ENCODE measurements around the gene EMILIN2.
"Not testable (repeated sequence)": the region's sequence is repeated elsewhere in the genome, so short reads cannot be mapped to it uniquely, and the experiment has no call there.

The EMILIN2 gene

DNA sequence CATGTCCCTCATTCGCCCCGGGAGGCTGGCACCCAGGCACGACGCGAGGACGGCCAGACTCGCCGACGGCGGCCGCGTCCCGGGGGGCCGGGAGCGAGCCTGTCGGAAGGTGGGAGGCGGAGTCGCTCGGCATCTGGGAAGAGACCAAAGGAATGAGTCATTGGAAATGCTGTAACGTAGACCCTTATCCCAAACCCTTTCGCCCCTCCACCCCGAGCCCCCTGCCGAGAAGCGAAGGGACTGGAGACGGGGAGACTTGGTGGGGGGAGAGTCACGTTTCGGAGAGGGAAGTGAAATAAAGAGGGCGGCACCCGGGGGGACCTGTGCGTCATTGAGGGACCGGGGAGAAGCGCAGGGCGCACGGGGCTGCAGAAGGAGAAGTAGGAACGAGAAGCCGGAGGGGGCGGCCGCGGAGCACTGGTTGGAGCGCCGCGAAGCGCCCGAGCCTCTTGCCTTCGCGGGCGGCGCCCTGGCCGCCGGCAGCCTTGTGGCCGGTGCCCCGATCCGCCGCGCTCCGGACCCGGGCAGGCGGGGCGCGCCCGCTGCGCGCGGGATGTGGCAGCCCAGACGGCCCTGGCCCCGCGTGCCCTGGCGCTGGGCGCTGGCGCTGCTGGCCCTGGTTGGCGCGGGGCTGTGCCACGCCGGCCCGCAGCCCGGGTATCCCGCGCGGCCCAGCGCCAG lies at the start of gene EMILIN2:
Gene EMILIN2, plus strand, starts transcription at position 371 of the 681 bp plus-strand sequence. Its CDS starts 183 bp downstream, at position 554.
- DNase-seq: peak; percentile 72

DNA sequence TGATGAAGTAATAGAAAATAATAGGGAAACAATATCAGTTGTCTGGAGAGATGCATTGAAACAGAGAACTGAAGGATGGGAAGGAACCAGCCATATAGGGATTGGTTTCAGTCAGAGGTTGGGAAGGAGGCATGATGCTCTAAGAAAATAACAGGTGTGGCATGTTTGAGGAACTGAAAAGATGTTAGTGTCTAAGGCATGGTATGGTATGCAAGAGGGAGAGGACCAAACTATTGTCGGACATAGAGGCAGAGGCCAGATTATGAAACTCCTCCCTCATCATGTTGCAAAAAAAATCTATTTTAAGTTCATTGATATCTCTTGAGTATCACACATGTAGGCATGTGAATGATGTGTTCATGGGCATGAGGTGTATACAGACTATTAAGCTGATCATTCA lies 48.9 kb upstream of the EMILIN2 start:
- DNase-seq: no peak

DNA sequence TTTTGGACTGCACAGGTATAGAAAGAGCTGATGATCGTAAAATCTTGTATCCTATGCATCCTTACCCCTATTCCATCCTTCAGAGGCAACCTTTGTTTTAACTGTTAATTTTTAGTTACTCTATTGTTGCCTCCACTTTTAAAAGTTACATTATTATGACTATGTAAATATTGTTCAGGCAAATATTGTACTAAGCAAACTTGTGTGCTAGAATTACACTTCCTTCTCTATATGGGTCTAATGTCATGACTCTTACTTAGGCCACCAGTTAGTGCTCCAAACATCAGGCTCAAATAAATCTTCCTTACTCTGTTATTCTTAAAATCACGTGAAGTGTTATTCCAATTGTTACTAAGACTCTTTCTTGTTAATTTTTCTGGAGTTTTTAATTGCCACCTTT lies 47.4 kb upstream of the EMILIN2 start:
- DNase-seq: no peak

DNA sequence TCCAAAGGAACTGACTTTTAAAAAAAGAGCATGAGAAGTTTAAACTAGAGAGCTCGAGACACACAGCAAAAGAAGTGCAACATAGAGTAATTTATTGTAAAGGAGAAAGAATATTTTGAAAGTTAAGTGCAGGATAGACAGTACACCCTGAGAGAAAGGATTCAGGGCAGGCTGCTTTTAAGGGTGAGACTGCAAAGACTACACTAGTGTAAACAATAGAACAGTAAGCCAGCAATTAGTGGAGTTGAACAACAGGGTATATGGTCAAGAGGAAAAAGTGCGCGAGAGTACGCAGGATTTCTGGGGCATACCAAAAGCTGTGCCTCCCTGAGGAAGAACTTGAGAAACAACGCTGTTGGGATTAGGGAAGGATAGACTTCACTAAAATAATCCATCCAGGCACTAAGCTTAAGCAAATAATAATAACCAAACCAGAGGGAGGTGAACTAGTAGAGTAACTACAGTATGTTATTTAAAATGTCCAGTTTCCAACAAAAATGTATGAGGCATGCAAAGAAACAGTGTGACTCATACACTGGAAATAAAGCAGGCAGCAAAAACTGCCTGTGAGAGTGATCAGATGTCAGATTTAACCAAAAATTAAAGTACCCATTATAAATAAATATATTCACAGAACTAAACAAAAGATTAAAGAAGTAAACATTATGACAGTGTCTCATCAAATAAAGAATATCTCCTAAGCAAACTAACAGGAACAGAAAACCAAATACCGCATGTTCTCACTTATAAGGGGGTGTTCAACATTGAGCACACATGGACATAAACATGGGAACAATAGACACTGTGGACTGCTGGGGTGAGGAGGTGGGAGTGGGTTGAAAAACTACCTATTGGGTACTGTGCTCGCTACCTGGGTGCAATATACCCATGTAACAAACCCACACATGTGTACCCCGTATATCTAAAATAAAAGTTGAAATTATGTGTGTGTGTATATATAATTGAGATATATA lies 40.5 kb upstream of the EMILIN2 start:
- DNase-seq: peak; percentile 35

DNA sequence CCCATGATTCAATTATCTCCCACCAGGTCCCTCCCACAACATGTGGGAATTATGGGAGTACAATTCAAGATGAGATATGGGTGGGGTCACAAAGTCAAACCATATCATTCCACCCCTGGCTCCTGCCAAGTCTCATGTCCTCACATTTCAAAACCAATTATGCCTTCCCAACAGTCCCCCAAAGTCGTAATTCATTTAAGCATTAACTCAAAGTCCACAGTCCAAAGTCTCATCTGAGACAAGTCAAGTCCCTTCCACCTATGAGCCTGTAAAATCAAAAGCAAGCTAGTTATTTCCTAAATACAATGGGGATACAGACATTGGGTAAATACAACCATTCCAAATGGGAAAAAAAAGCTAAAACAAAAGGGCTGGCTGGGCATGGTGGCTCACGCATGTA lies 38.2 kb upstream of the EMILIN2 start:
- not testable (repeated sequence) for DNase-seq

DNA sequence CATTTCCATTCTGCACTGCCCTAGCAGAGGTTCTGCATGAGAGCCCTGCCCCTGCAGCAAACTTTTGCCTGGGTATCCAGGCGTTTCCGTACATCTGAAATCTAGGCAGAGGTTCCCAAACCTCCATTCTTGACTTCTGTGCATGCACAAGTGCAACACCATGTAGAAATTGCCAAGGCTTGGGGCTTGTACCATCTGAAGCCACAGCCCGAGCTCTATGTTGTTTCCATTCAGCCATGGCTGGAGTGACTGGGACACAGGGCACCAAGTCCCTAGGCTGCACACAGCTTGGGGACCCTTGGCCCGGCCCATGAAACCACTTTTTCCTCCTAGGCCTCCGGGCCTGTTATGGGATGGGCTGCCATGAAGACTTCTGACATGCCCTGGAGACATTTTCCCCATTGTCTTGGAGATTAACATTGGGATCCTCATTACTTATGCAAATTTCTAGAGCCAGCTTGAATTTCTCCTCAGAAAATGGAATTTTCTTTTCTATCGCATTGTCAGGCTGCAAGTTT lies 37.1 kb upstream of the EMILIN2 start:
- DNase-seq: not testable (repeated sequence)

DNA sequence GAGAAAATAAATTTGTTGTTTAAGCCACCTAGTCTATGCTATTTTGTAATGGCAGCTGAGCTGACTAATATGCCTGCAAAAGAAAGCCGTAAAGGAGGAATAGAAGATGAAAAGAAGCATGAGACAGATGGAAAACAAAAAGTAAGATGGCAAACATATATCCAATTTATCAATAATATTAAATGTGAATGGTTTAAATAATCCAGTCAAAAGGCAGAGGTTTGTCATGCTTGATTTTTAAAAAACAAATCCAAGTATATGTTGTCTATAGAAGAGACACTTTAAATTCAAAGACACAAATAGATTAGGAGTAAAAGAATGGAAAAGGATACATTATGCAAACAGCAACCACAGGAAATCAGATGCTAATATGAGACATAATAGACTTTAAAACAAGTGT lies 35.4 kb upstream of the EMILIN2 start:
- no peak for DNase-seq

DNA sequence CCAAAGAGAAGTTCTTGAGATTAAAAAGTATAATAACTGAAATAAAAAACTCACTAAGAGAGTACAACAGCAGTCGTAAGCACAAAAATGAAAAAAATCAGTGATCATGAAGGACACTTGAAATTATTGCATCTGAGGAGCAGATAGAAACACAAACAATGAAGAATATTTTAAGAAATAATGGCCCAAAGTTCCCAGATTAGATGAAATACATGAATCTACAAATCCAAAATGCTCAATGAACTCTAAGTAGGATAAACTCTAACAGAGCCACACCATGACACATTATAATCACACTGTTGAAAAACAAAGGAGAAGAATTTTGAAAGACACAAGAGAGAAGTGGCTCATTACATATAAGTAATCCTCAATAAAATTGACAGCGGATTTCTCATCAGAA lies 31.9 kb upstream of the EMILIN2 start:
- no peak for DNase-seq

DNA sequence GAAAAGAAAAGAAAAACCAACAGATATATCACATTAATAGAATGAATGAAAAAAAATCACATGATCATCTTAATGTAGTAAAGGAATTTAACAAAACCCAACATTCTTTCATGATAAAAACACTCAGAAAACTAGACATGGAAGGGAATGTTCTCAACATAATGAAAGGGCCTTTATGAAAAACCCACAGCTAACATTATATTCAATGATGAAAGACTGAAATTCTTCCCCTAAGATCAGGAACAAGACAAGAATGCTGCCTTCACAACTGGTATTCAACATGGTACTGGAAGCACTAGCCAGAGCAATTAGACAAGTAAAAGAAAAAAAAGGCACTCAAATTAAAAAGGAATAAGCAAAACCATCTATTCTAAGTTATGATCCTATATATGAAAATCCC lies 28.5 kb upstream of the EMILIN2 start:
- no peak for DNase-seq

DNA sequence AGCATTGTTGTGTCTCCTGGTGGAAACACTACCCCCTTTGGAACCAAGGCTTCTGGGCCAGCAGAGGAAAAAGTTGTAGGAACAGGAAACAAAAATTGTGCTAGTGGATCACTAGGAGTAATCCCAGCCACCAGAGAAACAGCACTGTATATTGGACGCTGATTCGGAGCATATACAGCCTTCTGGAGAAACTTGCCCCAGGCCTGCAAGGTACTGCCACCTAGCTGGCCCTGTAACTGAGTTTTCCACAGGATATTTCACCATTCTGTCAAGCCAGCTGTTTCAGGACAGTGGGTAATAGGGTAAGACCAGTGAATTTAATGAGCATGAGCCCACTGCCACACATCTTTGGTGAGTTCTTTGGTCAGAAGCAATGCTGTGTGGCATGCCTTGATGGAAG lies 25.1 kb upstream of the EMILIN2 start:
- DNase-seq: no peak

DNA sequence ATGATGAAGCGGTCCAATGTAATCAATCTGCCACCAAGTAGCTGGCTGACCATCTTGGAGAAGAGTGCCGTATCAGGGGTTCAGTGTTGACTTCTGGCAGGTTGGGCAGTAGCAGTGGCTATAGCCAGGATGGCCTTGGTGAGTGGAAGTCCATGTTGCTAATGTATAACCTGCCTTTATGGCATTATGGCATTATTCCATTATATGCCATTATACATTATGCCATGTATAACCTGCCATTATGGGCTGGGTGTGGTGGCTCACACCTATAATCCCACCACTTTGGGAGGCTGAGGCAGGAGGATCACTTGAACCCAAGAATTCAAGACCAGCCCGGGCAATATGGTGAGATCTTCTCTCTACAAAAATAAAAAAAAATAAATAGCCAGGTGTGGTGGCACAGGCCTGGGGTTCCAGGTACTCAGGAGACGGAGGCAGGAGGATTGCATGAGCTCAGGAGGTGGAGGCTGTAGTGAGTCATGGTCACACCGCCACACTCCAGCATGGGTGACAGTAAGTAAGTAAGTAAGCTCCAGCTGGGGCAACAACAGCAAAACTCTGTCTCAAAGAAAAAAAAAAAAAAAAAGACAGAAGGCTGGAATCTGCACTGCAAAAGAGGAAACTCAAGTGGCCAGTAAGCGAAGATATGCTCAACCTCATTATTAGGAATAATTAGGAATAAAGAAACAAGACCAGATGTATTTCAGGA lies 24.4 kb upstream of the EMILIN2 start:
- DNase-seq: no peak

DNA sequence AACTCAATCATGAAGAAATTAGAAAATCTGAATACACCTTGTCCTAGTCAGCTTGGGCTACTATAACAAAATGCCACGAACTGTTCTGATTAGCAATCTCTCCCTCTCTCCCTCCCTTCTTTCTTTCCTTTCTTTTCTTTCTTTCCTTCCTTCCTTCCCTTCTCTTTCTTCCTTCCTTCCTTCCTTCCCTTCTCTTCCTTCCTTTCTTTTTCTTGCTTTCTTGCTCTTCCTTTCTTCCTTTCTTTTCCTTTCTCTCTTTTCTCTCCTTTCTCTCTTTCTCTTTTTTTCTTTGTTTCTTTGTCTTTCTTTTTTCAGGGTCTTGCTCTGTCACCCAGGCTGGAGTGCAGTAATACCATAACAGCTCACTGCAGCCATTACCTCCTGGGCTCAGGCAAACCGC lies 23.6 kb upstream of the EMILIN2 start:
- no peak for DNase-seq

DNA sequence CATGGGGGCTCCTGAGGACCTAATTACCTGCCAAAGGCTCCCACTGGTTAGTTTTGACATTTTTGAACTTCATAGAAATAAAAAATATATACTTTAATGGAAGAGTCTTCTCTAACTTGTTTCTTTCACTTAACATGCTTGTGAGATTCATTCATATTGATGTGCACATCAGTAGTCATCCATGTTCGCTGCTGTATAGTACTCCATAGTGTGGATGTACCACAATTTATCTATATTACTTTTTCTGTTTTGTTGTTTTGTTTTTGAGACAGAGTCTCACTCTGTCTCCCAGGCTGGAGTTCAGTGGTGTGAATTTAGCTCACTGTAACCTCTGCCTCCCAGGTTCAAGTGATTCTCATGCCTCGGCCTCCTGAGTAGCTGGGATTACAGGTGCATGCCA lies 22.8 kb upstream of the EMILIN2 start:
- no peak for DNase-seq

DNA sequence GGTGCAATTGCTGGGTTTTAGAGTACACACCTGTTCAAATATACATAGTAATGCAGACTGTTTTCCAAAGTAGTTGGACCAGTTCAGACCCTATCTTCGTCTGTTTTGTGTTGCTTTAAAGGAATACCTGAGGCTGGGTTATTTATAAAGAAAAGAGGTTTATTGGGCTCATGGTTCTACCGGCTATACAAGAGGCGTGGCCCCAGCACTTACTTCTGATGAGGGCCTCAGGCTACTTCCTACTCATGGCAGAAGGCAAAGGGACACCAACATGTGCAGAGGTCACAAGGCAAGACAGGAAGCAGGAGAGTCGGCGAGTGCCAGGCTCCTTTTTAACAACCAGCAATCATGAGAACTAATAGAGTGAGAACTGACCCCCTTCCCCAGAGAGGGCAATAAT lies 21.9 kb upstream of the EMILIN2 start:
- no peak for DNase-seq

DNA sequence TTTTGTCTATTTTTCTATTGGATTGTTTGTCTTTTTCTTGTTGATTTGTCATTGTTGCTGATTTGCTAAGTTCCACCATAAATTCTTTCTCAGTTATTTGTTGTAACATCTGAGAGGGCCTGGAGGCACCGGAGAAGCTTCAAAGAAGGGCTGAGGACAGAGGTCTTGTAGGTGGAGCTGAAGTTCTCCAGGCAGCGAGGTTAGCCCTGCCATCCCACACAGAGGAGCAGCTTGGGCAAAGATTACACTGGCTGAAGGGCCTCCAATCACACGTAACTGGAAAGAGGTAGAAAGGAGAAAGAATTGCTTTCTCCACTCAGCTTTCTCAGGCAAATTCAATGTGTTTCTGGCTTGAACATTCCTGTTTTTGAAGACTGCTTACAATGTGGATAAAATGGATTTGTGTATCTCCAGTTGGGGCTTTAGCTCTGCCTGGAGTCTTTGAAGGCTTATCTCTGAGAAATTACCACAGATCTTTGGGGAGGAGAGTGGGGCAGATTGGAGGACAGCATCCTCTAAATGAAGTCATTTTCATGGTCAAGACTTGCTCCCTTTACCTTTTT lies 21.1 kb upstream of the EMILIN2 start:
- DNase-seq: no peak

DNA sequence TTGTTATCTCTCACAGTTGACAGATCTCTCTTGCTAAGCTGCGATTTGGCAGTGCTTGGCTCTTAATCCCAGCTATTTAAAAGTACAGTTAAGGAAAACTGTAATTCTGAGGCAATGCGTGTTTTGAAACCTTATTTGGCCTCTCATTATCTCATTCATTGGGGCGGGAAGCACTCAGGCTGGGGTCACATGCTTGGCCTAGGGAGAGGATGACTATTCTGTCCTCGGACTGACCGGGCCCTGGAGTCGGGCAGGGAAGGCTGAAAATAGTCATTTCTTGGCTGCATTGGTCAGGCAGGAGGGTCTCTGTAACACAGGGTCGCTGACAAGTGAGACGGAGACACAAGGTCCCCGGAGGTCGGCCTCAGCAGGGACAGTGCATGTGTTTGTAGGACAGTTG lies 20.2 kb upstream of the EMILIN2 start:
- DNase-seq: no peak

DNA sequence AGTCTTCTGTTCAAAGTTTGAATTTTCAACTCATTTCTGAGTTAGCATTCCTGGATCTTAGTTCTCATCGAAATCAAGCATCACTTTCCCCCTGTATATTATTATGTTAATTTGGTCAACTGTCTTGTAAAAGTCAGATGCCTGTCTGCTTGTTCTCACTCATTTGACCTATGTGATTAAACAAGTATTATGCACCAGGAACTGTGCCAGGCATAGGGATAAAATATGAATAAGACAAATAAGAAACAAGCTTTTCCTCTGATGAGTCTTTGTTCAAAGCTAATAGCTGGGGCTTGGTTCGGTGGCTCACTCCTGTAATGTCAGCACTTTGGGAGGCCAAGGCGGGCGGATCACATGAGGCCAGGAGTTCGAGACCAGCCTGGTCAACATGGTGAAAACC lies 19.7 kb upstream of the EMILIN2 start:
- no peak for DNase-seq

DNA sequence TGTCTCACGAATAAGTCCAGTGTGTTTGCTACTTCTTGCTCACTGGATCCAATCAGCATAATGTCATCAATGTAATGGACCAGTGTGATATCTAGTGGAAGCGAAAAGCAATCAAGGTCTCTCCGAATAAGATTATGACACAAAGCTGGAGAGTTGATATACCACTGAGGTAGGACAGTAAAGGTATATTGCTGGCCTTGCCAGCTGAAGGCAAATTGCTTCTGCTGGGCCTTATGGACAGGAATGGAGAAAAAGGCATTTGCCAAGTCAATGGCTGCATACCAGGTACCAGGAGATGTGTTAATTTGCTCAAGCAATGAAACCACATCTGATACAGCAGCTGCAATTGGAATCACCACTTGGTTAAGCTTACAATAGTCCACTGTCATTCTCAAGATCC lies 10.7 kb upstream of the EMILIN2 start:
- DNase-seq: not testable (repeated sequence)

DNA sequence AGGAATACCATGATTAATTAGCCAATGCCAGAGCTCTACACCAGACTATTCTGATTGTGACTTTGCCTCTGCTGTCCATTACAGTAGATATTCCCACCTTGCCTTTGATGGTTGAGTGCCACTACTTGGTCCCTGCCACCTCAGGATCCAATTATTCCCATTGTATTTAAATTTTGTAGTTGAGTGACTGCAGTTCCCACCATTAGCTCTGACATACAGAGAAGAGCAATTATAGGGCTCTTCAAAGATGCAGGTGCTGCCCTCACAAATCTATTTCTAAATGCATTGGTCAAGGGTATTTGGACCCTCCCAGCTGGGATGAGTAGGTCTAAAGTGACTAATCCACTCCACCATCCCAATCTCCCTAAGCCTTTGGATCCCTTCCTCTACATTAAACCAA lies 9.5 kb upstream of the EMILIN2 start:
- DNase-seq: not testable (repeated sequence)

DNA sequence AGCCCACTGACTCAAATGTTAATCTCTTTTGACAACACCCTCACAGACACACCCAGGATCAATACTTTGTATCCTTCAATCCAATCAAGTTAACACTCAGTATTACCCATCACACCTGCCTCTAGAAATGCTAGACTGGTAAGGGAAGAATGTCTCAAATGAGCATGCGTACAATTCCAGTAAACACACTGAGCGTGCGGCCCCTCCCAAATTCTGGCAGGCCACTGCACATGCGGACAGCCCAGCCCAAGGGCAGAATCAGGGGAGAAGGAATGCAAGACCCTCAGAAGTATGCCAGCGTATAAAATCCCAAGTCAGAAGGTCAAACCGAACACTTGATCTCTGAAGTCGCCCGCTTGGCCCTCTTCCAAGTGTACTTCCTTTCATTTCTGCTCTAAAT lies 7.6 kb upstream of the EMILIN2 start:
- no peak for DNase-seq

DNA sequence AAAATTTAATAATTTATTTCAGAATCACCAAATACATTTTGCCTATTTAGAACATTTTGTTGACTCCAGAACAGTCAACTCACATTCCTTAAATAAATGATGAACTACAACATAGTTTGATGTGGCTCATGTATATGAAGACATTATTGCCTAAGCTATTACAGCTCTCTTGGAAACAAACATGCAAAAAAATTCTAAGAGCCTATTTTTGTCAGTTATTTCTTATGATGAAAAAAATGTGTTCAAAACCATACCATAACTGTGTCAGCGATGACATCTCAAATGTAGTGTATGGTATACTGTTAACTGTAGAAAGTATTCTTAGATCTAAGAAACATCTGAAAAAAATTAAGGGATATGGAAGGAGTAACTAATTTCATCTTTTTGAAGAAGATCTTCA lies 6.3 kb upstream of the EMILIN2 start:
- DNase-seq: peak; percentile 26

DNA sequence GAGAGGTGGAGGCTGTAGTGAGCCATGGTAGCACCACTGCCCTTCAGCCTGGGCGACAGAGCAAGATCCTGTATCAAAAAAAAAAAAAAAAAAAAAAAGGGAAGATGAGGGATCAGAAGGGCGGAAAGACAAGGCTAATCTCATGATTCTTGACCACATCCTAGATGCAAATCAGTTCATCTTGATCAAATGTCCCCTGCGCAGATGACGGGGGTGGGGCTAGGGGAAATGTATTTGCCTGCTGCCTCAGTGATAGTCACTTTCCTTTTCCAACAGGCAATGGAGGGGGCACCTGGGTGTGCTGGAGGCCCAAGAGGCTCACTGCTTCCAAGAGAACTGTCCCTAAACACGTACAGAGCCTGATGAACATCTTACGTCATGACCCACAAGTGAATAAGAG lies 3.7 kb upstream of the EMILIN2 start:
- DNase-seq: no peak

DNA sequence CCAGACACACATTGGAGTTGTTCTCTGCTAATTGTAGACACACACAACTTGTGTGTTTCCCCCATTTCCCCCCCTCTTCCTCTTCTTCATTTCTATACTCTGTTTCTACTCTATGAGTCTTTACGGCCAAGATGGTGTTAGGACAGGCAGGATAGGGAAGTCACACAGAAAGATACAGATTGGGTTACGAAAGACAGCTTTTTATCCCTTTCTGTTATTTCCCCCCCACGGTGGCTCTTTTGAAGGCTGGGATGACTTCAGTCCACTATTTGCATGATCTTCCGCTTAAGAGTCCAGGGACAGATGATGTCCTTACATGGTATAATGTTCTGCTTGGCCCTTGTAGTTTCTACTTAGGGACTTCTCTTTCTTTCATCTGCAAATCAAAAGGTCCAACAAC lies 1.6 kb upstream of the EMILIN2 start:
- no peak for DNase-seq

Data from fibroblast of upper back skin (primary cell).